ENCODE measurements around the gene KCNK16. TPM values are rescaled to one million over a fixed set of nuclear protein-coding genes. Genes with fewer than 3 reads are reported as not detected.

KCNK16 gene
- total RNA-seq, 1 experiment from 2014 or later = not detected

- Histone ChIP-seq H3K27ac (no peak overlapping the region), H3K9me3 (replicated peaks) (no peaks in the 10 kb centered on the region), H3K4me1 (replicated peaks) (no peaks in the 10 kb centered on the region), H3K27me3 (replicated peaks) (no peaks in the 10 kb centered on the region), H3K36me3 (no peaks in the 10 kb centered on the region), H3K4me3 (no peak overlapping the region)
- DNase-seq (ENCODE audit: low read depth in 1 of 2, low spot score in 2 of 2) = no peak
Measured at GRCh38 chr6:39269961-39270360, 52.5 kb downstream of the KCNK16 start.

GRCh38 chr6:39268721-39269120, 53.8 kb downstream of the KCNK16 start:
- H3K4me3 ChIP-seq = no peak overlapping the region
- H3K4me1 ChIP-seq (replicated peaks) = no peaks in the 10 kb centered on the region
- DNase-seq (ENCODE audit: low read depth in 1 of 2, low spot score in 2 of 2) = no peak
- H3K27ac ChIP-seq = no peak overlapping the region
- H3K36me3 ChIP-seq = no peaks in the 10 kb centered on the region
- H3K9me3 ChIP-seq (replicated peaks) = no peaks in the 10 kb centered on the region
- no peaks in the 10 kb centered on the region; the same call in 1 of the 2 replicates for H3K27me3 ChIP-seq (replicated peaks)

- H3K4me3 ChIP-seq = no peak overlapping the region
- no peaks in the 10 kb centered on the region for H3K36me3 ChIP-seq
- no peaks in the 10 kb centered on the region for H3K4me1 ChIP-seq (replicated peaks)
- DNase-seq (ENCODE audit: low read depth in 1 of 2, low spot score in 2 of 2) = no peak
- H3K9me3 ChIP-seq (replicated peaks) = no peaks in the 10 kb centered on the region
- no peak overlapping the region for H3K27ac ChIP-seq
- H3K27me3 ChIP-seq (replicated peaks) = no peaks in the 10 kb centered on the region; the same call in 1 of the 2 replicates
Measured at GRCh38 chr6:39268171-39268570, 54.3 kb downstream of the KCNK16 start.

- Histone ChIP-seq H3K36me3 (no peaks in the 10 kb centered on the region), H3K27ac (no peak overlapping the region), H3K27me3 (replicated peaks) (no peaks in the 10 kb centered on the region; the same call in 1 of the 2 replicates), H3K9me3 (replicated peaks) (no peaks in the 10 kb centered on the region), H3K4me1 (replicated peaks) (no peaks in the 10 kb centered on the region), H3K4me3 (no peak overlapping the region)
- no peak for DNase-seq (ENCODE audit: low read depth in 1 of 2, low spot score in 2 of 2)
Measured at GRCh38 chr6:39266782-39267355, 55.6 kb downstream of the KCNK16 start.

- H3K36me3 ChIP-seq = no peaks in the 10 kb centered on the region
- no peak overlapping the region for H3K27ac ChIP-seq
- H3K4me3 ChIP-seq = no peak overlapping the region
- no peaks in the 10 kb centered on the region; the same call in 1 of the 2 replicates for H3K27me3 ChIP-seq (replicated peaks)
- no peaks in the 10 kb centered on the region for H3K9me3 ChIP-seq (replicated peaks)
- no peaks in the 10 kb centered on the region for H3K4me1 ChIP-seq (replicated peaks)
- no peak for DNase-seq (ENCODE audit: low read depth in 1 of 2, low spot score in 2 of 2)
Measured at GRCh38 chr6:39266375-39266774, 56.1 kb downstream of the KCNK16 start.

Other genes with a start within 250 kb of the KCNK16 start
- gene SAYSD1, start 207.5 kb downstream of the KCNK16 start, total RNA-seq (2014; rRNA removed; shearing (Covaris generic)) = 15.8 and 20.0 TPM in 2 replicates
- not detected in 2 replicates for gene KCNK5, start 93.2 kb downstream of the KCNK16 start, total RNA-seq (2014; rRNA removed; shearing (Covaris generic))
- gene KCNK17, start 8.3 kb downstream of the KCNK16 start, total RNA-seq (2014; rRNA removed; shearing (Covaris generic)) = not detected in 2 replicates